GM12864 (cell line): ENCODE measurements around the gene RASA2.

Experiments
- DNase-seq: peaks from one replicate; pipeline ENCODE4 v3.0.0-alpha.2; 2011; ENCODE audit warnings: low read depth
- H3K4me3 ChIP-seq: 2 replicates; pipeline ENCODE4 v1.5.1; 2011; ENCODE audit warnings: mild to moderate bottlenecking, low read depth, low read length, control low read depth
- CTCF ChIP-seq: IDR thresholded peaks from 2 replicates; pipeline ENCODE4 v1.5.1; 2011; ENCODE audit warnings: low read depth, mild to moderate bottlenecking, moderate library complexity, low read length, control low read depth, inconsistent platforms; ENCODE audit errors: missing control alignments

RASA2 gene

GRCh38 chr3:141556034-141556433 is 69.2 kb downstream of the RASA2 start:
- H3K4me3 ChIP-seq, result no peak overlapping the region
- no peak for DNase-seq
- TF ChIP-seq CTCF, result no peak

GRCh38 chr3:141557961-141558706 is 71.3 kb downstream of the RASA2 start:
- no peak for DNase-seq
- H3K4me3 ChIP-seq, result no peak overlapping the region
- no peak for TF ChIP-seq CTCF

GRCh38 chr3:141561426-141562034 is 74.7 kb downstream of the RASA2 start:
- TF ChIP-seq CTCF, result peak; percentile 85
- H3K4me3 ChIP-seq, result no peak overlapping the region
- peak; percentile 51 for DNase-seq

- no peak for DNase-seq
- no peak for TF ChIP-seq CTCF
- no peak overlapping the region for H3K4me3 ChIP-seq
These were observed 77.4 kb downstream of the RASA2 start for GRCh38 chr3:141564241-141564640.

- no peak for DNase-seq
- H3K4me3 ChIP-seq, result no peak overlapping the region
- TF ChIP-seq CTCF, result no peak
These were observed 83.2 kb downstream of the RASA2 start for GRCh38 chr3:141570068-141570467.

GRCh38 chr3:141575879-141576743 is 89.3 kb downstream of the RASA2 start:
- DNase-seq, result no peak
- H3K4me3 ChIP-seq, result no peak overlapping the region
- peak; percentile 41 for TF ChIP-seq CTCF
